ENCODE data around the gene HTR2A.

The HTR2A gene

GRCh38 chr13:46896341-46897137, at the start of gene HTR2A:
TSS of gene HTR2A (minus strand) at chr13:46897053. CDS start at chr13:46895906, 1,147 bp downstream.
- in situ Hi-C loops (cut with MboI; ENCODE audit: low sequenced_read_pairs) = no loop called here

- in situ Hi-C loops (cut with MboI; ENCODE audit: low sequenced_read_pairs) = no loop called here
Observed at GRCh38 chr13:46936525-46936924, 39.7 kb upstream of the HTR2A start.

GRCh38 chr13:46934749-46935148, 37.9 kb upstream of the HTR2A start:
- in situ Hi-C loops (cut with MboI; ENCODE audit: low sequenced_read_pairs) = no loop called here

GRCh38 chr13:46926916-46927590, 30.2 kb upstream of the HTR2A start:
- in situ Hi-C loops (cut with MboI; ENCODE audit: low sequenced_read_pairs) = no loop called here

DNA sequence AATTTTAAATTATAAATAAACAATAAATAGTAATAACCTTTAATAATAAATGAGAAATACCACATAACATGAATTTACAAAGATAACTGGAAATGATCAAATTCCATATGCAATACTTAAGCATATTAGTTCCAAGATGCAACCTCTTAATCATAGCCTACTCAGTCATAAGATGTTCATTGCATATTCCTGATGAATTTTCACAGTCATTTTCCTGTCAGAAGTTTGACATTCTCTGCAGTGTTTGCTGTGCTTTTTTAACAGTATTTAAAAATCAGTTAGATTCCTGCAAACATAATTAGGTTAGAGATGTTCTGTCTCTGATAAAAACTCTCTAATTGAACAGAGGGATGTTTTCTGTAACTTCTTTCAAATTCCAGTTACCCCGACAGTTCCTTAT, 28.6 kb upstream of the HTR2A start:
- in situ Hi-C loops (cut with MboI; ENCODE audit: low sequenced_read_pairs) = no loop called here

DNA sequence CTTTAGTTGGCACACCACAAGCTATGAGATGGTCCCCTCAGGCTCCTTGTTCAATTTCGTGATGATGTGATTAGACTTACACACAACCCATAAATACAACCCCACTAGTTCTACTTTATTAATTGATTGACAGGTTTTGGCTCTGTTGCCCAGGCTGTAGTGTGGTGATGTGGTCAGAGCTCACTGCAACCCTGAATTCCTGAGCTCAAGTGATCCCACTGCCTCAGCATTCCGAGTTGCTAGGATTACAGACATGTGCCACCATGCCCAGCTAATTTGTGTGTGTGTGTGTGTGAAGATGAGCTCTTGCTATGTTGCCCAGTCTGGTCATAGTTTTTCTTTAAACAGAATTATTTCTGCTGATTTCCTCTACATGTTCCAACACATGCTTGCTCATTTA, 17.5 kb upstream of the HTR2A start:
- in situ Hi-C loops (cut with MboI; ENCODE audit: low sequenced_read_pairs) = no loop called here

GRCh38 chr13:46913757-46914156, 16.9 kb upstream of the HTR2A start:
- in situ Hi-C loops (cut with MboI; ENCODE audit: low sequenced_read_pairs) = no loop called here

DNA sequence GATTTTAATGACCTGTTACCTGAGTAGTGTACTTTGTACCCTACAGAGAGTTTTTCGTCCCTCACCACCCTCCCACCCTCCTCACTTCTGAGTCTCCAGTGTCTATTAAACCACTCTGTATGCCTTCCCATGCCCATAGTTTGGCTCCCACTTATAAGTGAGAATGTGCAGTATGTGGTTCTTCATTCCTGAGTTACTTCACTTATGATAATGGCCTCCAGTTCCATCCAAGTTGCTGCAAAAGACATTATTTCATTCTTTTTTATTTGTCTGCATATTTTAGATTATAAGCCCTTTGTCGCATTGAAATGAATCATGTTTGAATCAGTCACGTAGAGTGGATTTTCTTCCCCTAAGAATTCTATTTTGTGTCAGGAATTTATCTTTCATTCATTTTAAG, 12.2 kb upstream of the HTR2A start:
- in situ Hi-C loops (cut with MboI; ENCODE audit: low sequenced_read_pairs) = no loop called here

GRCh38 chr13:46908501-46908900, 11.6 kb upstream of the HTR2A start:
- in situ Hi-C loops (cut with MboI; ENCODE audit: low sequenced_read_pairs) = no loop called here

GRCh38 chr13:46906405-46906804, 9.6 kb upstream of the HTR2A start:
- in situ Hi-C loops (cut with MboI; ENCODE audit: low sequenced_read_pairs) = no loop called here

DNA sequence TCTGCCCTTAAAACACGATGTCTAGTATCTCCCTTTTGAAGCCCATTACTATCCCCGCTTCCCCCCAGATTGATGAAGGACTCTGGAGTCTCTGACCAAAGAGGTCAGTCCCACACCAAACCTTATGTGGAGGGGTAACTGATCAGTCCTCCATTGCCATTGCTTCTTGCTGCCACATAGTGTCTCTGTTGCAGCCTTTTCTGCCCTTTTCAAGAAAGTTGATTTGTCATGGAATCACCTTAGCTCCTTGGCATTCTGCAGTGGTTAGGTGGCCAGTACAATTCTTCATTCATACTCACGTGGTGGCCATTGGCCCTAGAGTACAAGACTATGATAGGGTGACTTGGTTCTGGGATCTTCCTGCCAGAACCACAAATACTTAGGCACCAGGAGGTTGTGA, 8.4 kb upstream of the HTR2A start:
- in situ Hi-C loops (cut with MboI; ENCODE audit: low sequenced_read_pairs) = no loop called here

DNA sequence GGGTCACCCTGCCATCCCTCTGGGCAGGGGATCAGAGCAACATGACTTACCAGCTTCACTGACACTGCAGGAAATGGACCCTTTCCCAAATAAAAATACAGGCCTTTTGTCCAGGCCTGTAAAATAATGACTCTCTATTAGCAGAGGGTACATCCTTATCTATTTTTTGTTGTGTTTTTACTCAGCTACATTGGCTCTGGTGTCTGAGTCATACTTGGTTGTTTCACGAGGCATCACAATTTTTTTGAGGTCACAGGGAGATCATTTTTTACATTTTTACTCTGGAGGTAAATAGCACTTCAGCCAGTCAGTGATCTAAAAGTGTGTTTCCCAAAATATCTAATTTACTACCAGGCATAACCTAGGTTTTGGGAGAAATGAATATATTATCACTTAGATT, 6.9 kb upstream of the HTR2A start:
- in situ Hi-C loops (cut with MboI; ENCODE audit: low sequenced_read_pairs) = no loop called here

GRCh38 chr13:46901721-46902120, 4.9 kb upstream of the HTR2A start:
- in situ Hi-C loops (cut with MboI; ENCODE audit: low sequenced_read_pairs) = no loop called here

DNA sequence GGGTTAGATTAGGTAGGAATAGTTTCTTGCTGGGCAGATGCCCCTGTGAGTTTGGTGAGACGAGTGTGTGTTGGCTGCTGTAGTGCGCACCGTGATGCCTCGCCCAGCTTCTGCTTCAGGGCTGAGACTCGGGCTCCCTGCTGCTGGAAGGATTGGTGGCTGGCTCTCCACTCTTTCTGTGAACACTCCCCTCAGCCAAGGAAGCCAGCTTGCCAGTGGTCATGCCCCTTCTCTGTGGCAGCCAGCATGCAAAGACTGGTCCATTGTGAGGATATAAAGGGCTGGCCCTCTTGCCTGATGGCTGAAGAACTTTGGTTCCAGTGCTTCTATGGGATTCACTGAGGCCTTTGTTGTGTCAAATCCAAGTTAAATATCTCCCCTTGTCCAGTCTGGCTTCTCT, 2.9 kb upstream of the HTR2A start:
- in situ Hi-C loops (cut with MboI; ENCODE audit: low sequenced_read_pairs) = no loop called here

GRCh38 chr13:46895381-46895780, 1.5 kb downstream of the HTR2A start:
- in situ Hi-C loops (cut with MboI; ENCODE audit: low sequenced_read_pairs) = no loop called here

- in situ Hi-C loops (cut with MboI; ENCODE audit: low sequenced_read_pairs) = no loop called here
Observed at GRCh38 chr13:46894568-46894967, 2.3 kb downstream of the HTR2A start.

DNA sequence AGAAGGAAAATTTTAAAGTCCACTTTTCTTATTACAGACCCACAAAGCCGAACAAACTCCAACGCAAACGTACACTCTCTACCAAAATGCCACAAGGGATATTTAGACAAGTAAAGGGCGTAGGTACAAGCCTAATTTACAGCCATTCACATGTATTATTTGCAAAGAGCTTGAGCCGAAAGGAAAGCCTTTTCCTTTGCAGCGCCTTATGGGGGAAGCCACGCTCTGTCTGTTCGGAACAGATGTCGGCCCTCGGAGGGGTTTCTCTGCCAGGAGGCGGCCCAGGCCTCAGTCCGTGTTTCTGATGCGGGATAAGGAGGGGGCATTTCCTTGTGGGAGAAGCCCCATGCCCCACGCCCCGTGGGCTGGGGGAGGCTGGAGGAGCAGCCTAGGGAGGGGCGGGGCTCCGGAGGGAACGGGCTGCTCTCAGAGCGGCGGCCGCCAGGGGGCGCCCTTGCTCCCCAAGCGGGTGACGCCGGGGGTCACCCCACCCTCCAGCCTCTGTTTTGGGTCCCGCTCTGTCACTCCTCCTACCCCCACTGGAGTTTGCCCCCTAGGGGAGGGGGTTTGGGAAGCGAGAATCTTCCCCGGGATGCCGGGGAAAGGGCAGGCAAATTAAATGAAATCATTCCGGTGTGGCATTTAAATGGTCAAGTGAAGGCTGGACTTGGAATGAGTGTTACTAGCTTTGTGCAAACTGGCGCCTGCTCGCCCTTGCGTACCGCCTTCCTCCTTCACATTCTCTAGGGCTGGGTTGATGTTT, 2.9 kb downstream of the HTR2A start:
- in situ Hi-C loops (cut with MboI; ENCODE audit: low sequenced_read_pairs) = no loop called here

GRCh38 chr13:46893221-46893740, 3.6 kb downstream of the HTR2A start:
- in situ Hi-C loops (cut with MboI; ENCODE audit: low sequenced_read_pairs) = no loop called here

GRCh38 chr13:46885018-46885417, 11.8 kb downstream of the HTR2A start:
- in situ Hi-C loops (cut with MboI; ENCODE audit: low sequenced_read_pairs) = no loop called here

DNA sequence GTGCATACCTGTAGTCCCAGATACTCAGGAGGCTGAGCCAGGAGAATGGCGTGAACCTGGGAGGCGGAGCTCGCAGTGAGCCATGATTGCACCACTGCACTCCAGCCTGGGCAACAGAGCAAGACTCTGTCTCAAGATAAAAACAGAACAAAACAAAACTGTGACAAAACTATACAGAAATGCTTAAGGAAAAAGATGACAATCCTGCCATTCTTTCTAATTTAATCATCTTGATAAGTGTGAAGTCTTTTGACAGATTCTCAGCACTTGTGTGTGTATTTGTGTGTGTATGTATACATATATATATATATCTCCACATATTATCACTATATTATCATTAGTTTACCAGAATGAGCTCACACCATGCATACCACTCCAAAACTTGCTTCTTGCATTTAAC, 12.3 kb downstream of the HTR2A start:
- in situ Hi-C loops (cut with MboI; ENCODE audit: low sequenced_read_pairs) = no loop called here

DNA sequence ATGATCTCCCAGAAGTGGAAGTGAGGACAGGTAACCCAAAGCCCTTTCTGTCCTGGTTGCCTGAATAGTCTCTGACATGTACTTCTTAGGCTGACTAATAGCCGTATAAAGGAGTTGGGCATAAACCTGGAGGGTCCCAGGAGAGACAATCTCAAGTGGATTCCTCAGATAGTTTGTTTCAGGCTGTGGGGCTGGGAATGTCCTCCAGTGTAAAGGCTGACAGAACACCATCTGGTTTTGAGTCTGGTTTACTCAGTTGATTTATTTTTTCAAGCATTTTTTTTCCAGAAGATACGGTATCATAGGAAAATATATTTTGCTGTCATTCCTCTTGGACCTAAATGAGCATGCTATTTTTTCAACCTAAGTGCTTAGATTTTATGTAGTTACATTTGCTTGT, 15.2 kb downstream of the HTR2A start:
- in situ Hi-C loops (cut with MboI; ENCODE audit: low sequenced_read_pairs) = no loop called here

DNA sequence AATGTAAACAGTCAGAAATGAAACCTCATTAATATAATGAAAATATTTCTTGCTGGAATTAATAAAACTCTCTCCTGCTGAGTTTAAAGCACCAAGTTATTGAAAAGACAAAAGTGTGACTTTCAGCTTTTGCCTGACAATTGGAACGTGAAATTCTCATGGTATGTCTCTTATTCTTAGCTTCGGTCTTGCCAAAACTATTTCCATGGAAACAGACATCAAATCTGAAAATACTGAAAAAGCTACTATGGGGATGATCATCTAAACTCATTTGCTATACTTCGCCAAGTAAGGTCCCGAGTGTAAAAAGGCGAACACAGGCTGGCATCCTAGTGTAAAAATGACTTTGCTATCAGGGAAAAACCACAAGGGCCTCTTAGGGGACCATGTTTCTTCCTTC, 22.8 kb downstream of the HTR2A start:
- in situ Hi-C loops (cut with MboI; ENCODE audit: low sequenced_read_pairs) = no loop called here
